ENCODE results near the gene CARNS1. TPM values are rescaled to one million over a fixed set of nuclear protein-coding genes. Genes with fewer than 3 reads are reported as not detected.
A peak's percentile ranks its signal among the peaks of the same experiment; 100 is the strongest.

Gene CARNS1
- total RNA-seq, 1 experiment from 2014 or later, result 0.07 TPM

GRCh38 chr11:67393990-67394389 lies 21.5 kb upstream of the CARNS1 start:
- H3K36me3 Mint-ChIP-seq (ENCODE audit: insufficient read depth, unreplicated experiment), result peaks cover 46% of the 10 kb centered on the region
- peak overlapping the region; percentile 35 for H3K4me3 Mint-ChIP-seq (ENCODE audit: unreplicated experiment)
- H3K4me1 Mint-ChIP-seq (ENCODE audit: insufficient read depth, unreplicated experiment), result peaks cover 15% of the 10 kb centered on the region
- no peaks in the 10 kb centered on the region for H3K9me3 Mint-ChIP-seq (ENCODE audit: unreplicated experiment)
- TF ChIP-seq, protein P1, sequence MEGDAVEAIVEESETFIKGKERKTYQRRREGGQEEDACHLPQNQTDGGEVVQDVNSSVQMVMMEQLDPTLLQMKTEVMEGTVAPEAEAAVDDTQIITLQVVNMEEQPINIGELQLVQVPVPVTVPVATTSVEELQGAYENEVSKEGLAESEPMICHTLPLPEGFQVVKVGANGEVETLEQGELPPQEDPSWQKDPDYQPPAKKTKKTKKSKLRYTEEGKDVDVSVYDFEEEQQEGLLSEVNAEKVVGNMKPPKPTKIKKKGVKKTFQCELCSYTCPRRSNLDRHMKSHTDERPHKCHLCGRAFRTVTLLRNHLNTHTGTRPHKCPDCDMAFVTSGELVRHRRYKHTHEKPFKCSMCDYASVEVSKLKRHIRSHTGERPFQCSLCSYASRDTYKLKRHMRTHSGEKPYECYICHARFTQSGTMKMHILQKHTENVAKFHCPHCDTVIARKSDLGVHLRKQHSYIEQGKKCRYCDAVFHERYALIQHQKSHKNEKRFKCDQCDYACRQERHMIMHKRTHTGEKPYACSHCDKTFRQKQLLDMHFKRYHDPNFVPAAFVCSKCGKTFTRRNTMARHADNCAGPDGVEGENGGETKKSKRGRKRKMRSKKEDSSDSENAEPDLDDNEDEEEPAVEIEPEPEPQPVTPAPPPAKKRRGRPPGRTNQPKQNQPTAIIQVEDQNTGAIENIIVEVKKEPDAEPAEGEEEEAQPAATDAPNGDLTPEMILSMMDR (IDR thresholded peaks at IDR 0.05; ENCODE audit: unreplicated experiment), result no peak
- intact Hi-C loops (cut with micrococcal nuclease), result no loop called here
- H3K27me3 Mint-ChIP-seq (ENCODE audit: insufficient read depth, unreplicated experiment), result no peaks in the 10 kb centered on the region
- ChIA-PET POLR2A (interaction anchor here (0.6 kb wide), 1 partner anchor 26 kb away, joined by 3 read pairs; no protein-coding TSS in a partner anchor), CTCF (no interaction called here)
- no TSS peak for BruUV-seq (replicated peaks)
- no peak overlapping the region for H3K27ac Mint-ChIP-seq (ENCODE audit: low read depth, unreplicated experiment)
- DNase-seq (ENCODE audit: unreplicated experiment), result no peak

DNA sequence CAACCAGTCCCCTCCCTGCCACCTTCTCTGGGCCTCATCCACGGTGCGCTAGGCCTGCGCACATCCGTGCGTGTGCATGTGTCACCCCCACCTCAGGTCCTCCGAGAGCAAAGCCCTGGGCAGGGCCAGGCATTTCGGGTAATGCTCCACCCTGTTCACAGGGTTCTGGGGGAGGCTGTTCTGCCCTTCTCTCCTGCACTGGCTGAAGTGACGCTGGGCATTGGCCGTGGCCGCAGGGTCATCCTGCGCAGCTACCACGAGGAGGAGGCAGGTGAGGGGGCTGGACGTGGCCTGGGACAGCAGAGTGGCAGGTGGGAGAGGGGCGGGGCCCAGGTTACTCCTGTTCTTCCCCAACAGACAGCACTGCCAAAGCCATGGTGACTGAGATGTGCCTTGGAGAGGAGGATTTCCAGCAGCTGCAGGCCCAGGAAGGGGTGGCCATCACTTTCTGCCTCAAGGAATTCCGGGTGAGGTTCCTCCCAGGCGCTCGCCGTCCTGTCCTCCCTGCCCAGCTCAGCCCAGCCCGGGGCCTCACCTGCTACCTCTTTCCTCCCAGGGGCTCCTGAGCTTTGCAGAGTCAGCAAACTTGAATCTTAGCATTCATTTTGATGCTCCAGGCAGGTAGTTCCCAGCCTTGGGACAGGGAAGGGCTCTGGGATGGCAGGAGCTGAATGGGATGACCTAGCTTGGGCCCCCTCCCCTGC lies 19.8 kb upstream of the CARNS1 start:
- TF ChIP-seq, protein P1 (IDR thresholded peaks at IDR 0.05; ENCODE audit: unreplicated experiment), result no peak
- Mint-ChIP-seq H3K27ac (ENCODE audit: low read depth, unreplicated experiment) (no peak overlapping the region), H3K4me3 (ENCODE audit: unreplicated experiment) (no peak overlapping the region), H3K4me1 (ENCODE audit: insufficient read depth, unreplicated experiment) (peaks cover 10% of the 10 kb centered on the region), H3K36me3 (ENCODE audit: insufficient read depth, unreplicated experiment) (peaks cover 51% of the 10 kb centered on the region), H3K27me3 (ENCODE audit: insufficient read depth, unreplicated experiment) (no peaks in the 10 kb centered on the region), H3K9me3 (ENCODE audit: unreplicated experiment) (no peaks in the 10 kb centered on the region)
- POLR2A ChIA-PET, result interaction anchor here (0.8 kb wide), 2 partner anchors 33 to 73 kb away, joined by 3 to 4 read pairs; partner anchors contain the start of gene RPS6KB2
- CTCF ChIA-PET, result interaction anchor here (0.9 to 1.7 kb wide), 3 partner anchors 13 to 39 kb away, joined by 4 read pairs; no protein-coding TSS in a partner anchor
- intact Hi-C loops (cut with micrococcal nuclease), result no loop called here
- no peak for DNase-seq (ENCODE audit: unreplicated experiment)
- no TSS peak for BruUV-seq (replicated peaks)

- H3K36me3 Mint-ChIP-seq (ENCODE audit: insufficient read depth, unreplicated experiment), result peaks cover 52% of the 10 kb centered on the region
- H3K9me3 Mint-ChIP-seq (ENCODE audit: unreplicated experiment), result no peaks in the 10 kb centered on the region
- POLR2A ChIA-PET, result interaction anchor here (0.8 kb wide), 1 partner anchor 72 kb away, joined by 4 read pairs; no protein-coding TSS in a partner anchor
- no peak for DNase-seq (ENCODE audit: unreplicated experiment)
- no peak overlapping the region for H3K27ac Mint-ChIP-seq (ENCODE audit: low read depth, unreplicated experiment)
- TF ChIP-seq, protein P1 (IDR thresholded peaks at IDR 0.05; ENCODE audit: unreplicated experiment), result no peak
- H3K4me3 Mint-ChIP-seq (ENCODE audit: unreplicated experiment), result no peak overlapping the region
- H3K4me1 Mint-ChIP-seq (ENCODE audit: insufficient read depth, unreplicated experiment), result peaks cover 10% of the 10 kb centered on the region
- BruUV-seq (replicated peaks), result no TSS peak
- intact Hi-C loops (cut with micrococcal nuclease), result no loop called here
- CTCF ChIA-PET, result interaction anchor here (0.7 to 1.7 kb wide), 4 partner anchors 13 to 45 kb away, joined by 3 to 4 read pairs (median 4); no protein-coding TSS in a partner anchor
- no peaks in the 10 kb centered on the region for H3K27me3 Mint-ChIP-seq (ENCODE audit: insufficient read depth, unreplicated experiment)
Observed at GRCh38 chr11:67396259-67396581, 19.3 kb upstream of the CARNS1 start.

DNA sequence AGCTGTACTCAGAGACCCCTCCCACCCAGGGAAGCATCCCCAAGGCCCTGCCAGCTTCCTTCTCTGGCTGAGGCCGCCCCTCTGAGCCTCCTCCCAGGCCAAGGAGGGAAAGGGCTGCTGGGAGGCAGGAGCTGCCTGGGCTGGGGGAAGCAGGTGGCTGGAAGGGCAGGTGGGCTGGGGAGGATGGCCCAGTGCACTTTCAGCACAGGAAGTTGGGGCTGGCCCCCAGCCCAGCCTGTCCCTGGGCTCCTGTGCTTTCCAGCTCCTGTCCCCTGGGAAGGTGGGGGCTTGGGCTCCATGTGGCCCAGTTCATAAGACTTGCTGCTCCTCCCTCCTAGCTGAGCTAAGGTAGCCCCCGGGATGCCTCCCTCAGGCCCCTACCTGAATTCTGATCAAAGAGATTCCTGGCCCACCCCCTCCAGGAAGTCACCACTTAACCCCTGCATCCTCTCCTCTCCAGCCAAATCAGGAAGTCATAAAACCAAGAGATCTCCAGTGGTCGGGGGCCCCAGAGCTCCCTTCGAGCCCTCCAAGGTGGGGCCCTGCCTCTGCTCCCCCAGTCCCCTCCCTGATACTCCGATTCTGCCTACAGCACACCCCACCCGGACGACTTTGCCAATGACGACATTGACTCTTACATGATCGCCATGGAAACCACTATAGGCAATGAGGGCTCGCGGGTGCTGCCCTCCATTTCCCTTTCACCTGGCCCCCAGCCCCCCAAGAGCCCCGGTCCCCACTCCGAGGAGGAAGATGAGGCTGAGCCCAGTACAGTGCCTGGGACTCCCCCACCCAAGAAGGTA lies 18.7 kb upstream of the CARNS1 start:
- CTCF ChIA-PET, result interaction anchor here (0.6 to 1.7 kb wide), 6 partner anchors 14 to 77 kb away, joined by 3 to 4 read pairs (median 4); partner anchors contain the start of gene CLCF1
- no peak overlapping the region for H3K4me3 Mint-ChIP-seq (ENCODE audit: unreplicated experiment)

More for the DNA sequence above, 18.7 kb upstream of the CARNS1 start:
- Mint-ChIP-seq H3K36me3 (ENCODE audit: insufficient read depth, unreplicated experiment) (peaks cover 47% of the 10 kb centered on the region), H3K27me3 (ENCODE audit: insufficient read depth, unreplicated experiment) (no peaks in the 10 kb centered on the region), H3K9me3 (ENCODE audit: unreplicated experiment) (no peaks in the 10 kb centered on the region), H3K27ac (ENCODE audit: low read depth, unreplicated experiment) (no peak overlapping the region), H3K4me1 (ENCODE audit: insufficient read depth, unreplicated experiment) (peaks cover 10% of the 10 kb centered on the region)
- DNase-seq (ENCODE audit: unreplicated experiment), result no peak
- intact Hi-C loops (cut with micrococcal nuclease), result no loop called here
- TF ChIP-seq, protein P1 (IDR thresholded peaks at IDR 0.05; ENCODE audit: unreplicated experiment), result no peak
- POLR2A ChIA-PET, result interaction anchor here (0.8 kb wide), 1 partner anchor 72 kb away, joined by 4 read pairs; no protein-coding TSS in a partner anchor
- no TSS peak for BruUV-seq (replicated peaks)

All from MCF 10A (cell line).